NCI-H1694 treated with DMSO at 0.1 percent for 48 hours (cell line): Measurements from ENCODE around the gene SETX.
"Not testable (repeated sequence)": the region's sequence is repeated elsewhere in the genome, so short reads cannot be mapped to it uniquely, and the experiment has no call there.

Experiments used
- DNase-seq: peaks from one replicate; lab custom pipeline; 2025; lab: John Stamatoyannopoulos, UW

SETX gene

DNA sequence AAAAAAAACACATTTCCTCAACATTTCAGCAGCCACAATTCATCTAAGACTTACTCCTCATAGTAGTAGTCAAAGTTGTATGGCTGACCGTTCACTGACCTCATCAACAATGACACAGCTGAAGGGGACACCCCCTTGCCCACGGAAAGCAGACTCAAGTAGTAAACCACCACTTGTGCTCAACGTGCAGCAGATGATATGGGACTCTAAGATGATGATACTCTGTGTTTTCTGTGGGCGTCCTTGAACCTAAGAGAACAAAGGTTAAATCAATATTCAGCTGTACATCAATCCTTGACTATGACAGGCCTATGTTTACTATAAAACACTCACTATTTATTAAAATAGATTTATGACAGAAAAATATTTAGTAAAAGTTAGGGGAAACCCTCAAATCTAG lies 71.6 kb downstream of the SETX start:
- no peak for DNase-seq

- no peak for DNase-seq
These were observed 79.9 kb downstream of the SETX start for GRCh38 chr9:132274861-132275260.

- DNase-seq = not testable (repeated sequence)
These were observed 84.9 kb downstream of the SETX start for GRCh38 chr9:132269704-132270516.

DNA sequence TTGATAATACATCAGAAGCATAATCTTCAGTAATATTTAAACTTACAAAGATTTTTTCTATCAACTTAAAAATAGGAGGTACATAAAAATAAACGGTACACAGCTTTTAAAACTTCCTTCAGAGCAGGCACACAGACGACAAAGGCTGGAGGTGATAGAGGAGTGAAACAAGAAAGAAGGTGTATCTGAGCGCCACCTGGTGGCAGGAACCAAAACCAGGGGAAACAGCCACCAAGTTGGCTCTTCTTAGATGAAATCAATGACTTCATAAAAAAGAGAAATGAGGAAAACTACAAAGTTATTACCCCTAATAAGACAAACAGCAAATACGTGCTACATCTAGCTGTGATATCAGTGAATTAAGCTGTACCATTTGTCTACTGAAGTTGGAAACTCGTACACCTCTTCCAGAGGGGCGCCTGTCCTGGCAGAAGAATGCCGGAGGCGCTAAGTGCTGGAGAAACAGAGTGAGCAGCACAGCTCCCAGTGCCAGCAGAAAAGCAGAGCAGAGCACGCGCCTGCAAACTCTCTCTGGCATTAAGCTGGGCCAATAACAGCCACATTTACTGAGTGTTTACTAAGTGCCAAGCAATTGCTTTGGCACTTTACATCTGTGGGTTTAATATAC lies 85.9 kb downstream of the SETX start:
- peak; percentile 44 for DNase-seq

DNA sequence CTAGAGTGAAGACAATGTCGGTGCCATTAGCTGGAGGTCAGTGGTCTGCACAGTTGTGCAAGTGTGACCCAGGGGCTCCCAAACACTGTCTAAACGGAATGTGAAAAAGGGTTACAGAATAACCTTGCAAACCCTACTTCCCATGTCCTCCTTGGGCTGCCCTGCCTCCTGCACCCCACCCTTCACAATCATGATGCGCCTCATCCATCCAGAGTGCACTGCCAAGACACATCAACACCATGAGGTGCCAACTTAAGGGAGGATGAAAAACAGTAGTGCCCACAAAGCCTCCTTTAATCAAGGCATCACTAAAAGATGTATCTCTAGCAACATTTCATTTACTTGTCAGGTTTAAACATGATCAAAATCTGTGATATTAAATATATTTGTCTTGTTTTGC lies 87.1 kb downstream of the SETX start:
- no peak for DNase-seq

DNA sequence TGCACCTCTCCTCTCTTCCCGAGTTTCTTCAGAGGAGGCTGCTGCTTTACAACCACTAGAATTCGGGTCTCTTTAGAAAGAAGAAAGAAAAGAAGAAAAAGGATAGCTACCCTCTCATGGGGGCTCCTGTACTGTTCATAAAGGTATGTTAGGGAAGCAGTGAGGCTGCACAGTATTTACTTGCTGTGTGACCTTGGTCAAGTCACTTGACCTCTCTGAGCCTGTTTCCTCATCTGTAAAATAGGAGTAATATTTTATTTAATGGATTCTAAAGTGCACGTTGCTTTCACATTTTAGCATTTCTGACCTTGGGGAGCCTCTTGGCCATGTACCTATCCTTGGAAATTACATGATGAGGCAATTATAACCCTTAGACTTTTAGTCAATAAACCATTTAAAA lies 88.8 kb downstream of the SETX start:
- DNase-seq = no peak

- no peak for DNase-seq
These were observed 93.9 kb downstream of the SETX start for GRCh38 chr9:132260846-132261245.

GRCh38 chr9:132250324-132251262 lies 104.2 kb downstream of the SETX start:
- no peak for DNase-seq

DNA sequence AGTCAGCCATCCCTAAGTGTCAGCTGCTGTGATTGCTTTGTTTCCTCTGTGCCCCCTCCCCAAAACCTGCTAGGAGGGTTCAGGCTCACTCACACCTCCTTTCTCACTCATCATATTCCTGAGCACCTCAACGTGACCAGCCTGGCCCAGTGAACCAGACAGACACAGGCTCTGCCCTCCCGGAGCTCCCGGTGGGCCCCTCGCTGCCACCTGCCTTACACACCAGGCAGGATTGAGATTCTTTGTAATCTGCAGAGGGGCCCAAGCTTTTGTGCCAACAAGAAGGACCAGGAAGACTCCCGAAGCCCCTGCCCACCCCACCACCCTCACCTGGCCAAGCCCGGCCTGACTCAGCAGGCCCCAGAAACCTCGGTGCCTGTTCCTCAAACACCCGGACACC lies 105.1 kb downstream of the SETX start:
- DNase-seq = no peak

DNA sequence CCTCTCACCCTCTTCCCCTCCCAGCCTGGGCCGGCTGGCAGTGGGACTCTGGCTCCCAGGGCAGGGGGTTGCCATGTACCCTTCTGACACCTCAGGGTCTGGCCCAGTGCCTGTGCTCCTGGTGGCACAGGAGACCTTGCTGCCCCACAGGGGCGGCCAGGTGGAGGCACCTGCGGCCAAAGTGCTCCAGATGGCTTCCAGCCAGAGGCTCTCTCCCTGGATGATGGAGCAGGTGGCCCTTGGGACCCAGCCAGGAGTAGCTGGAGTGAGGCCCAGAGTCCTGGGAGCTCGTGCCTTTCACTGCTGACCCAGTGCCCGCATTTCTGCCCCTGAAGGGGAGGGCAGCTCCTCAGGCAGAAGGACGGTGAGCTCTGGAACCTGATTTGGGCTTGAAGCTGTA lies 105.7 kb downstream of the SETX start:
- DNase-seq = no peak

DNA sequence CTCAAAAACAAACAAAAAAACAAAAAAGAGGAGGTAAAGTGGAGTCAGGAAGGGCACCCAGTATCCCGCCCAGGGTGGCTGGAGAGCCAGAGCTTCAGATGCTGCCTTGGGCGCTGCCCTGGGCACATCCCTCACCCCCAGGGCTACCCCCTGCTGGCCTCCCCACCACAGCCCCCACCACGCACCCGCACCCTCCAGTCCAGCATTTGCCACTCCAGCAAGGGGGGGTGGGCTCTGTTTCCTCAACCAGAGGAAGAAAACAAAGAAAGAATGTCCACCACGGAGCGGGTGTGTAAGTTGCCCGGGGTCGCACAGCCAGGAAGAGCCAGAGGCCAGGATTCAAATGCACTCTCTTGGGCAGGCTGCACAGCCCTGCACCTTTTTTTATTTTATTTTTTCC lies 106.8 kb downstream of the SETX start:
- DNase-seq = no peak

DNA sequence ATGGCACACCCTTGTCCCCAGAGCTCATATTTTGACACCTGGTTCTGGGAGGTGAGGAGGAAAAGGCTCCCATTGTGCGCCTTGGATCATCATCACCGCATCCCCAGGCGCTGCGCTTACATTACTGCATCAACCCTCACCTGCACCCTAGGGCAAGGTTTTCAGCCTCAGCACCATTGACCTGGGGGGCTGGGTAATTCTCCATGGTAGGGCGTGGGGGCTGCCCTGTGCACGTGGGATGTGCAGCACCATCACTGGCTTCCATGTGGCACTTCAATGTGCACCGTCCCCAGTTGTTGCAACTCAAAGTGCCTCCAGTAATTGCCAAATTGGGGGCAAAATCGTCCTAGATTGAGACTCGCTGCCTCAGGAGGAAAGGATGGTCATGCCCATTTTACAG lies 109.3 kb downstream of the SETX start:
- no peak for DNase-seq

GRCh38 chr9:132244582-132245455 lies 110.0 kb downstream of the SETX start:
- no peak for DNase-seq

GRCh38 chr9:132243156-132244074 lies 111.4 kb downstream of the SETX start:
- DNase-seq = no peak

DNA sequence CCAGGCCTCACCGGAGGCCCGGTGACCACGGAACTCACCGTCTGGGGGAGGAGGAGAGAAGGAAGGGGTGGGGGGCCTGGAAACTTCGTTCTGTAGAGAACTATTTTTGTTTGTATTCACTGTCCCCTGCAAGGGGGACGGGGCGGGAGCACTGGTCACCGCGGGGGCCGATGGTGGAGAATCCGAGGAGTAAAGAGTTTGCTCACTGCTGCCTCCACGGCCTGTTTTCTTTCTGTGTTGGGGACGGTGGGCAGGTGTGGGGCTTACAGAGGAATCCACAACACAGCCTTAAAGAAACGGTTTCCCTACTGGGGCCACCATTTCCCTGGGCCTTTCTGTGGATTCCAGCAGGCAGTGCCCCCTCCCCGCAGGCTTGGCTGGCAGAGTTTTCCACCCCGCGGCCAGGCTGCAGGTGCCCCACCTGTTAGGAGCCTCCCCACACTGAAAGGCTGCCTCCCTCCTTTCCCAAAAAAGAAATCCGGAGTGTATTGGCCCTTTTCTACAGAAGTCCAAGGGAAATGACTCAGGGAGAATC lies 112.1 kb downstream of the SETX start:
- DNase-seq = no peak

GRCh38 chr9:132241840-132242620 lies 112.8 kb downstream of the SETX start:
- no peak for DNase-seq

DNA sequence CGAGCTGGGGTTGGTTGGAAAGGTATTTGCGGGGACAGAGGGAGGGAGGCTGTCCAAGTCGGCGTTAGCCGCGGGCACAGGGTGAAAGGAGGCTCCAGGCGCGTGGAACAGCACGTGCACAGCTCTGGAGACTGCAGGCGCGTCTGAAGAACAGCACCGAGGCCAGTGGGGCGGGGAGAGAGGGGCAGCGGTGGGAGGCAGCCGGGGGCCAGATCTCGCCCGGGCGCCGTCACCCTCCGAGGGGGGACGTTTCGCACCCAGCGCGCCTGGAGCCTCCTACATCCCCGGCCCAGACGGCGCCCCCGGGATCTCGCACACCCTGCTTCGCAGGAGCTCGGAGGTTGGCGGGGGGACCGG lies 113.3 kb downstream of the SETX start:
- DNase-seq = no peak

- DNase-seq = peak; percentile 50
These were observed 113.8 kb downstream of the SETX start for GRCh38 chr9:132240841-132241482.
